Measurements from ENCODE around the gene XRN2.

The XRN2 gene

GRCh38 chr20:21289651-21290050 is 13.5 kb upstream of the XRN2 start:
- DNase-seq (ENCODE audit: extremely low read depth, low read depth), result no peak
- no peak overlapping the region for H3K4me3 ChIP-seq (replicated peaks; ENCODE audit: low read depth, low read length)
- TF ChIP-seq CTCF (IDR thresholded peaks at IDR 0.05; ENCODE audit: low read depth, low read length, missing control alignments), result no peak

GRCh38 chr20:21291026-21291425 is 12.1 kb upstream of the XRN2 start:
- TF ChIP-seq CTCF (IDR thresholded peaks at IDR 0.05; ENCODE audit: low read depth, low read length, missing control alignments), result no peak
- no peak for DNase-seq (ENCODE audit: extremely low read depth, low read depth)
- no peak overlapping the region for H3K4me3 ChIP-seq (replicated peaks; ENCODE audit: low read depth, low read length)

GRCh38 chr20:21294755-21295154 is 8.4 kb upstream of the XRN2 start:
- TF ChIP-seq CTCF (IDR thresholded peaks at IDR 0.05; ENCODE audit: low read depth, low read length, missing control alignments), result no peak
- DNase-seq (ENCODE audit: extremely low read depth, low read depth), result no peak
- no peak overlapping the region for H3K4me3 ChIP-seq (replicated peaks; ENCODE audit: low read depth, low read length)

- TF ChIP-seq CTCF (IDR thresholded peaks at IDR 0.05; ENCODE audit: low read depth, low read length, missing control alignments), result no peak
- no peak for DNase-seq (ENCODE audit: extremely low read depth, low read depth)
Observed at GRCh38 chr20:21301940-21302663, 1.0 kb upstream of the XRN2 start.

GRCh38 chr20:21302664-21303060 is 469 bp upstream of the XRN2 start:
- peak overlapping the region; percentile 86 for H3K4me3 ChIP-seq (replicated peaks; ENCODE audit: low read depth, low read length)
- TF ChIP-seq CTCF (IDR thresholded peaks at IDR 0.05; ENCODE audit: low read depth, low read length, missing control alignments), result no peak
- DNase-seq (ENCODE audit: extremely low read depth, low read depth), result no peak

More at GRCh38 chr20:21301940-21302663, 1.0 kb upstream of the XRN2 start:
- H3K4me3 ChIP-seq (replicated peaks; ENCODE audit: low read depth, low read length), result peak overlapping the region; percentile 86

GRCh38 chr20:21303872-21304586 is 898 bp downstream of the XRN2 start:
- DNase-seq (ENCODE audit: extremely low read depth, low read depth), result no peak
- peak overlapping the region; percentile 86 for H3K4me3 ChIP-seq (replicated peaks; ENCODE audit: low read depth, low read length)
- no peak for TF ChIP-seq CTCF (IDR thresholded peaks at IDR 0.05; ENCODE audit: low read depth, low read length, missing control alignments)

Data from HFF-Myc (cell line).